NCI-H226 (cell line): ENCODE measurements around the gene STK32A.

Experiments used
- DNase-seq: peaks from one replicate; pipeline ENCODE4 v3.0.0-alpha.2; 2015

STK32A gene

GRCh38 chr5:147267082-147267832, 32.4 kb downstream of the STK32A start:
- DNase-seq: no peak

GRCh38 chr5:147276497-147276896, 41.7 kb downstream of the STK32A start:
- no peak for DNase-seq

- no peak for DNase-seq
Measured at GRCh38 chr5:147286296-147286695, 51.5 kb downstream of the STK32A start.

GRCh38 chr5:147287110-147287509, 52.3 kb downstream of the STK32A start:
- no peak for DNase-seq

GRCh38 chr5:147290261-147290660, 55.4 kb downstream of the STK32A start:
- DNase-seq: no peak

GRCh38 chr5:147303251-147303650, 68.4 kb downstream of the STK32A start:
- no peak for DNase-seq

GRCh38 chr5:147303976-147304375, 69.2 kb downstream of the STK32A start:
- DNase-seq: peak; percentile 12

- DNase-seq: no peak
Measured at GRCh38 chr5:147305147-147305546, 70.3 kb downstream of the STK32A start.

GRCh38 chr5:147306351-147306750, 71.5 kb downstream of the STK32A start:
- DNase-seq: no peak

- DNase-seq: no peak
Measured at GRCh38 chr5:147307170-147307569, 72.3 kb downstream of the STK32A start.

GRCh38 chr5:147309621-147310020, 74.8 kb downstream of the STK32A start:
- no peak for DNase-seq

- DNase-seq: peak; percentile 73
Measured at GRCh38 chr5:147310059-147310704, 75.4 kb downstream of the STK32A start.

- DNase-seq: no peak
Measured at GRCh38 chr5:147317978-147318684, 83.3 kb downstream of the STK32A start.

- no peak for DNase-seq
Measured at GRCh38 chr5:147321569-147321968, 86.7 kb downstream of the STK32A start.

- no peak for DNase-seq
Measured at GRCh38 chr5:147327421-147327820, 92.6 kb downstream of the STK32A start.

GRCh38 chr5:147327905-147328304, 93.1 kb downstream of the STK32A start:
- no peak for DNase-seq

GRCh38 chr5:147332658-147333057, 97.8 kb downstream of the STK32A start:
- DNase-seq: no peak

GRCh38 chr5:147336876-147337275, 102.0 kb downstream of the STK32A start:
- DNase-seq: no peak

- no peak for DNase-seq
Measured at GRCh38 chr5:147339313-147339712, 104.5 kb downstream of the STK32A start.

GRCh38 chr5:147340941-147341340, 106.1 kb downstream of the STK32A start:
- DNase-seq: no peak

- DNase-seq: no peak
Measured at GRCh38 chr5:147341345-147341744, 106.5 kb downstream of the STK32A start.

GRCh38 chr5:147344861-147345260, 110.0 kb downstream of the STK32A start:
- no peak for DNase-seq

GRCh38 chr5:147346006-147346561, 111.3 kb downstream of the STK32A start:
- DNase-seq: no peak

GRCh38 chr5:147348046-147348445, 113.2 kb downstream of the STK32A start:
- DNase-seq: peak; percentile 14
